A673 (cell line): ENCODE data around the gene NAA10. TPM values are rescaled to one million over a fixed set of nuclear protein-coding genes. Genes with fewer than 3 reads are reported as not detected.
A peak's percentile ranks its signal among the peaks of the same experiment; 100 is the strongest.

Source experiments
- Bru-seq: library from RNA; stranded (reverse); fragments of 400-500 nt; gene quantifications from one replicate; lab custom pipeline; 2021; lab: Mats Ljungman, UMichigan
- BruChase-seq, 2 experiments: library from RNA; stranded (reverse); fragments of 400-500 nt; gene quantifications; one replicate each; lab custom pipeline; 2021; lab: Mats Ljungman, UMichigan
- BruUV-seq: library from RNA; stranded (reverse); fragments of 400-500 nt; replicated peaks from 2 replicates; lab custom pipeline; 2021; lab: Mats Ljungman, UMichigan
- CTCF ChIA-PET: fragments of 300-600 bp; sonication (Branson Sonifier 250); formaldehyde crosslinking; loops from one replicate; lab custom pipeline; 2022; ENCODE audit warnings: antibody characterized with exemption; lab: Charles Lee
- POLR2A ChIA-PET: fragments of 300-600 bp; sonication (Branson Sonifier 250); formaldehyde crosslinking; loops from one replicate; lab custom pipeline; 2022; ENCODE audit warnings: antibody characterized with exemption; ENCODE audit not compliant: low non-redundant PET; lab: Charles Lee
- DNase-seq: peaks from one replicate; pipeline ENCODE4 v3.0.0-alpha.2; 2015; ENCODE audit warnings: low spot score
- H3K27ac ChIP-seq: fragments of 200-600 bp; sonication (generic); 2 replicates; pipeline ENCODE4 v1.5.1; 2016; ENCODE audit warnings: mixed run types, low read depth, mild to moderate bottlenecking, mixed read lengths, antibody characterized with exemption, low read length; ENCODE audit not compliant: poor library complexity, severe bottlenecking
- H3K27me3 ChIP-seq: fragments of 200-600 bp; sonication (generic); replicated peaks from 2 replicates; pipeline ENCODE4 v1.6.1; 2017; ENCODE audit warnings: mixed run types, low read depth, mild to moderate bottlenecking, mixed read lengths, antibody characterized with exemption, low read length; ENCODE audit not compliant: insufficient read depth, poor library complexity
- H3K36me3 ChIP-seq: fragments of 200-600 bp; sonication (generic); 2 replicates; pipeline ENCODE4 v1.6.1; 2016; ENCODE audit warnings: mixed run types, mild to moderate bottlenecking, mixed read lengths, antibody characterized with exemption, low read length; ENCODE audit not compliant: insufficient read depth, poor library complexity, severe bottlenecking
- H3K4me1 ChIP-seq: fragments of 200-600 bp; sonication (generic); 2 replicates; pipeline ENCODE4 v1.6.1; 2017; ENCODE audit warnings: mixed run types, mild to moderate bottlenecking, mixed read lengths, antibody characterized with exemption, low read length; ENCODE audit not compliant: insufficient read depth, poor library complexity, severe bottlenecking
- H3K4me3 ChIP-seq: fragments of 200-600 bp; sonication (generic); 2 replicates; pipeline ENCODE4 v1.5.1; 2016; ENCODE audit warnings: low read depth, mixed run types, mild to moderate bottlenecking, mixed read lengths, low read length; ENCODE audit not compliant: poor library complexity, severe bottlenecking
- H3K9me3 ChIP-seq: fragments of 200-600 bp; sonication (generic); 2 replicates; pipeline ENCODE4 v1.6.1; 2016; ENCODE audit warnings: mixed run types, low read depth, mild to moderate bottlenecking, mixed read lengths, antibody characterized with exemption, low read length; ENCODE audit not compliant: poor library complexity, severe bottlenecking
- CTCF ChIP-seq: fragments of 300-800, 200-600 bp; sonication (generic); conservative IDR thresholded peaks from 2 replicates; pipeline ENCODE4 v1.5.1; 2017; ENCODE audit warnings: low read depth, mild to moderate bottlenecking, antibody characterized with exemption, low read length, moderate library complexity, mixed read lengths
- EZH2 ChIP-seq: fragments of 200-600 bp; sonication (generic); IDR thresholded peaks from 2 replicates; pipeline ENCODE4 v1.6.1; 2017; ENCODE audit warnings: borderline replicate concordance, low read depth, mild to moderate bottlenecking, mixed read lengths, antibody characterized with exemption, low read length; ENCODE audit not compliant: poor library complexity, severe bottlenecking
- intact Hi-C: fragments of 100-400 bp; cut with micrococcal nuclease; formaldehyde crosslinking; loops from one replicate; pipeline ENCODE4 v1.10.0; 2022; ENCODE audit not compliant: unreplicated experiment
- long read RNA-seq: library from polyadenylated mRNA; stranded (forward); transcript quantifications from one replicate; pipeline ENCODE4 v2.0.0, GENCODE V29; 2022
- total RNA-seq: library from RNA; stranded (reverse); gene quantifications from 2 replicates; pipeline ENCODE4 v1.2.3, GENCODE V29; 2021

Gene NAA10
- total RNA-seq, result 136 and 140 TPM in 2 replicates
- percentile 71 among the genes with signal in this experiment for Bru-seq, nascent RNA
- BruChase-seq, experiment 1, labeled RNA remaining after a 2-hour chase, result percentile 78 among the genes with signal in this experiment
- percentile 82 among the genes with signal in this experiment for BruChase-seq, experiment 2, labeled RNA remaining after a 6-hour chase
- long read RNA-seq, transcript NAA10-208 (8 exons, 1,772 nt), result major isoform, 96 of 114 reads
- long read RNA-seq, transcript NAA10-201 (7 exons, 837 nt), result minor isoform, 6 of 114 reads
- long read RNA-seq, partial matches to known transcripts, result 2 of 114 reads
- long read RNA-seq, other reads (novel, unspliced or antisense), result 7 of 114 reads

GRCh38 chrX:153934762-153935325, at the start of gene NAA10:
TSS of gene NAA10 (minus strand) at chrX:153935037. CDS start at chrX:153934904, 133 bp downstream.
- peak; percentile 73 for DNase-seq
- Histone ChIP-seq H3K27ac (peak within 1 kb of the TSS; percentile 76), H3K4me1 (no peaks in the 10 kb centered on the region), H3K27me3 (no peaks in the 10 kb centered on the region), H3K9me3 (no peaks in the 10 kb centered on the region), H3K4me3 (peak within 1 kb of the TSS; percentile 60), H3K36me3 (no peaks in the 10 kb centered on the region)
- ChIA-PET CTCF (no interaction called here), POLR2A (interaction anchor here (0.6 kb wide), 1 partner anchor 163 kb away, joined by 3 read pairs; the partner anchor contains the start of gene MECP2)
- intact Hi-C loops, result no loop called here
- no peak for TF ChIP-seq CTCF
- TF ChIP-seq EZH2, result no peak
- no TSS peak for BruUV-seq

- Histone ChIP-seq H3K9me3 (no peaks in the 10 kb centered on the region), H3K4me3 (no peak overlapping the region), H3K27ac (no peak overlapping the region), H3K36me3 (no peaks in the 10 kb centered on the region), H3K27me3 (no peaks in the 10 kb centered on the region), H3K4me1 (no peaks in the 10 kb centered on the region)
- intact Hi-C loops, result no loop called here
- TF ChIP-seq EZH2, result no peak
- no peak for TF ChIP-seq CTCF
- POLR2A ChIA-PET, result no interaction called here
- no TSS peak for BruUV-seq
- no peak for DNase-seq
- CTCF ChIA-PET, result no interaction called here
Observed at GRCh38 chrX:153983321-153983801, 48.5 kb upstream of the NAA10 start.

GRCh38 chrX:153981771-153982533, 47.1 kb upstream of the NAA10 start:
- no peak for DNase-seq
- Histone ChIP-seq H3K4me3 (no peak overlapping the region), H3K27ac (no peak overlapping the region), H3K36me3 (no peaks in the 10 kb centered on the region), H3K9me3 (no peaks in the 10 kb centered on the region), H3K4me1 (no peaks in the 10 kb centered on the region), H3K27me3 (no peaks in the 10 kb centered on the region)
- ChIA-PET POLR2A (no interaction called here), CTCF (no interaction called here)
- intact Hi-C loops, result no loop called here
- no peak for TF ChIP-seq CTCF
- no peak for TF ChIP-seq EZH2
- no TSS peak for BruUV-seq
